ENCODE measurements around the gene PRKCB. TPM values are rescaled to one million over a fixed set of nuclear protein-coding genes. Genes with fewer than 3 reads are reported as not detected.

Gene PRKCB
- total RNA-seq, 4 donors from 2014 or later = 0.29 to 9.5 (median 2.9) TPM

DNA sequence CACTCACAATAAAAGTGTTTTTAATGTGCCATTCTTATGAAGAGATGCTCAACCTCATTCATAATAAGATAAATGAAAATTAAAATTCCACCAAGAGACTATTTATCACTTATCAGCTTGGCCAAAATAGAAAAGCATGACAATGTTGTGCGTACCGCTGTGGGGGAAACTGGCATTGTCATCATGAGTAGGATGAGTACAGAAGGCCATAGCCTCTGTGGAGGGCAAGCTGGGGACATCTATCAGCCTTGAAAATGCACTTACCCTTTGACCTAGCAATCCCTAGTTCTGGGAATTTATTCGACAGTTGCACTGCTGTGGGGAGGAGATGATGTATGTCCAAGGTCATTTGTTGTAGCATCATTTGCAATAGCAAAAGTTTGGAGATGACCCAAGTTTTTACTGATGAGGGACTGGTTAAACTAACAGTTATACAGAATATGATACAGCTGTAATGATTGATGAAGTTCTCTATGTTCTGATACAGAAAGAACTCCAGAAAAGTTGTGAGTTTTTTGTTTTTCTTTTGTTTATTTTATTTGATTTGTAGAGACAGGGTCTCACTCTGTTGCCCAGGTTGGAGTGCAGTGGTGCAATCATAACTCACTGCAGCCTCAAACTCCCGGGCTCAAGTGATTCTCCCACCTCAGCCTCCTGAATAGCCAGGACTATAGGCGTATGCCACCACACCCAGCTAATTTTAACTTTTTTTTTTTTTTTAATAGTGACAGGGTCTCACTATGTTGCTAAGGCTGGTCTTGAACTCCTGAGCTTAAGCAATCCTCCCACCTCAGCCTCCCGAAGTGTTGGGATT lies 13.7 kb upstream of the PRKCB start:
- intact Hi-C loops (cut with DNase I; ENCODE audit: low total_unique reads) = no loop called here
- DNase-seq = no peak

DNA sequence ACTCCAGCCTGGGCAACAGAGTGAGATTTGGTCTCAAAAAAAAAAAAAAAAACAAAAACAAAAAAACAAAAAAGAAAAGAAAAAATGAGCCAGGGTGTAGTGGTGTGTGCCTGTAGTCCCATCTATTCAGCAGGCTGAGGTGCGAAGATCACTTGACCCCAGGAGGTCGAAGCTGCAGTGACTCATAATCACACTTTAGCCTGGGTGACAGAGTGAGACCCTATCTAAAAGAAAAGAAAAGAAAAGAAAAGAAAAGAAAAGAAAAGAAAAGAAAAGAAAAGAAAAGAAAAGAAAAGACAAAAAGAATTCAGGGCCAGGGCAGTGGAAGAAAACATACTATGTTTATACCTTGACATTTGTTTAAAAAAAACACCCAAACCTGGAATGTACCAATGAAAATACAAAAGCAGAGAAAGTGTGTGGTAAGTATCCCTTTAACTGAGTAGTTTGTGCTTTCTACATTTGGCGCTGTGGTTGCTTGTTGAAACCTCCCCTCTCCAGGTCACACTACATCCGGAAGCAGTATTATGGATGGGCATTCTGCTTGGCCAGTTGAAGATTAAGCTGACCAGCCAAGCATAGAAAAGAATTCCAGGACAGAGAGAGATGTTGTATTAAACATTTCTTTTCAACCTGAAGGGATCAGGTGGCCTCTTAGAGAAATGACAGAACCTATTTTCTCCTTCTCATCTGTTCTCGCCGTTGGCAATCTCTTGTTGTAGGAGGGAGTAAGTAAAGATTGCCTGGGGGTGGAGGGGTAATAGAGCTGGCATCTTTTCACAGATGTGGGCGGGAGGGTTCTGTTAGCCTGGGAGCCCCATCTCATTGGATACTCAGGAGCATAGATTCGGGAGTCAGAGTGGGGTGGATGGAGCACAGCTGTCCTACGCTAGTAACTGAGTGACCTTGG lies 12.1 kb upstream of the PRKCB start:
- Histone ChIP-seq H3K36me3 (no peaks in the 10 kb centered on the region), H3K4me1 (no peaks in the 10 kb centered on the region), H3K27me3 (no peaks in the 10 kb centered on the region), H3K27ac (no peak overlapping the region), H3K9me3 (no peaks in the 10 kb centered on the region), H3K4me3 (no peak overlapping the region)
- TF ChIP-seq POLR2A (IDR thresholded peaks at IDR 0.05) (no peak), CTCF (IDR thresholded peaks at IDR 0.05) (no peak)
- DNase-seq = no peak
- intact Hi-C loops (cut with DNase I; ENCODE audit: low total_unique reads) = no loop called here

More for the DNA sequence above, 13.7 kb upstream of the PRKCB start:
- Histone ChIP-seq H3K4me1 (no peaks in the 10 kb centered on the region), H3K36me3 (no peaks in the 10 kb centered on the region), H3K27ac (no peak overlapping the region), H3K4me3 (no peak overlapping the region), H3K9me3 (no peaks in the 10 kb centered on the region), H3K27me3 (no peaks in the 10 kb centered on the region)
- TF ChIP-seq POLR2A (IDR thresholded peaks at IDR 0.05) = no peak
- TF ChIP-seq CTCF (IDR thresholded peaks at IDR 0.05) = no peak

- Histone ChIP-seq H3K36me3 (no peaks in the 10 kb centered on the region), H3K4me3 (no peak overlapping the region), H3K27me3 (no peaks in the 10 kb centered on the region), H3K4me1 (no peaks in the 10 kb centered on the region), H3K9me3 (no peaks in the 10 kb centered on the region), H3K27ac (no peak overlapping the region)
- no peak for TF ChIP-seq CTCF (IDR thresholded peaks at IDR 0.05)
- no peak for TF ChIP-seq POLR2A (IDR thresholded peaks at IDR 0.05)
- no peak for DNase-seq
- intact Hi-C loops (cut with DNase I; ENCODE audit: low total_unique reads) = no loop called here
Measured at GRCh38 chr16:23824909-23825308, 10.9 kb upstream of the PRKCB start.

GRCh38 chr16:23826528-23827045 lies 9.2 kb upstream of the PRKCB start:
- Histone ChIP-seq H3K9me3 (no peaks in the 10 kb centered on the region), H3K4me1 (no peaks in the 10 kb centered on the region), H3K27me3 (no peaks in the 10 kb centered on the region), H3K4me3 (no peak overlapping the region), H3K27ac (no peak overlapping the region), H3K36me3 (no peaks in the 10 kb centered on the region)
- no peak for TF ChIP-seq CTCF (IDR thresholded peaks at IDR 0.05)
- TF ChIP-seq POLR2A (IDR thresholded peaks at IDR 0.05) = no peak
- no peak for DNase-seq
- intact Hi-C loops (cut with DNase I; ENCODE audit: low total_unique reads) = no loop called here
